Small intestine (tissue), 7 donors: ENCODE measurements around the gene SCAF1. TPM values are rescaled to one million over a fixed set of nuclear protein-coding genes. Genes with fewer than 3 reads are reported as not detected.

Experiments
- DNase-seq, 2 donors: peaks; one replicate each; pipeline versions ENCODE4 v3.0.0 to v3.0.0-alpha.2; 2013
- FAIRE-seq: peaks from 2 replicates; lab custom pipeline; 2012; peaks lifted over from hg19 to GRCh38; lab: Jason Lieb, UNC
- H3K27ac ChIP-seq, 3 donors: one replicate each; pipeline ENCODE4 v1.5.1; 2013; ENCODE audit warnings: low read length in 2 of 3, mild to moderate bottlenecking in 2 of 3, control low read depth in 1 of 3, inconsistent platforms in 1 of 3, low read depth in 1 of 3, moderate library complexity in 1 of 3
- H3K27me3 ChIP-seq, 3 donors: one replicate each; pipeline ENCODE4 v1.6.1; 2013; ENCODE audit warnings: low read length in 3 of 3, inconsistent platforms in 1 of 3; ENCODE audit not compliant: control insufficient read depth in 3 of 3, insufficient read depth in 3 of 3
- H3K36me3 ChIP-seq, 3 donors: one replicate each; pipeline ENCODE4 v1.6.1; 2013; ENCODE audit warnings: low read length in 3 of 3, inconsistent platforms in 1 of 3, low read depth in 1 of 3, mild to moderate bottlenecking in 1 of 3, moderate library complexity in 1 of 3; ENCODE audit not compliant: control insufficient read depth in 3 of 3, insufficient read depth in 2 of 3
- H3K4me1 ChIP-seq, 3 donors: one replicate each; pipeline ENCODE4 v1.6.1; 2013; ENCODE audit warnings: low read length in 2 of 3, inconsistent platforms in 1 of 3, low read depth in 1 of 3, mild to moderate bottlenecking in 1 of 3, moderate library complexity in 1 of 3; ENCODE audit not compliant: control insufficient read depth in 3 of 3, insufficient read depth in 2 of 3
- H3K4me3 ChIP-seq, 3 donors: one replicate each; pipeline ENCODE4 v1.5.1; 2013; ENCODE audit warnings: low read length in 3 of 3, control low read depth in 1 of 3, inconsistent platforms in 1 of 3, low read depth in 1 of 3, mild to moderate bottlenecking in 1 of 3, moderate library complexity in 1 of 3
- H3K9me3 ChIP-seq, 2 donors: one replicate each; pipeline ENCODE4 v1.6.1; 2013; ENCODE audit warnings: low read depth in 1 of 2, low read length in 1 of 2; ENCODE audit not compliant: control insufficient read depth in 2 of 2, insufficient read depth in 1 of 2
- WGBS, 3 donors: extraction: QIAGEN DNeasy Blood & Tissue Kit; methylation state at CpG; one replicate each; pipeline ENCODE4 v1.1.7; 2013; 5-methylcytosine and 5-hydroxymethylcytosine counted together
- polyA plus RNA-seq, 4 donors: library from polyadenylated mRNA; stranded (reverse) in 3 of 4; unstranded in 1 of 4; fragments of 200-250 nt in 3 of 4; fragments of 120-200 nt in 1 of 4; gene quantifications; one replicate each; pipeline versions ENCODE4 v1.2.1 to v1.2.3, GENCODE V29; 2013
- donor health status: healthy with polysubstance abuse.
- donor health status: control.
- donor health status: control.
- donor health status: Bipolar disorder and iron deficiency.
- donor health status: healthy.

The SCAF1 gene
- polyA plus RNA-seq, 4 donors = 10.5 to 36.2 (median 19.8) TPM

GRCh38 chr19:49646586-49646985 lies 4.6 kb downstream of the SCAF1 start:
- no peak for DNase-seq
- H3K27ac ChIP-seq = no peak overlapping the region
- H3K4me1 ChIP-seq = peaks cover 0 to 15% (median 3%) of the 10 kb centered on the region in 3 donors
- WGBS, 3 donors = 92 to 96% (median 94%) methylated on average over 17 of the region's 17 CpGs
- FAIRE-seq = no peak
- no peaks in the 10 kb centered on the region for H3K27me3 ChIP-seq
- H3K4me3 ChIP-seq = no peak overlapping the region
- no peaks in the 10 kb centered on the region for H3K9me3 ChIP-seq
- peaks cover 8 to 62% (median 12%) of the 10 kb centered on the region in 3 donors for H3K36me3 ChIP-seq

- FAIRE-seq (no peak), DNase-seq (no peak)
Observed at GRCh38 chr19:49651029-49651819, 9.2 kb downstream of the SCAF1 start.

GRCh38 chr19:49651820-49652550 lies 10.0 kb downstream of the SCAF1 start:
- H3K27ac ChIP-seq = no peak overlapping the region
- H3K4me1 ChIP-seq = no peaks in the 10 kb centered on the region
- no peaks in the 10 kb centered on the region for H3K27me3 ChIP-seq
- no peaks in the 10 kb centered on the region for H3K9me3 ChIP-seq
- DNase-seq (no peak), FAIRE-seq (no peak)
- H3K36me3 ChIP-seq = peaks cover 23 to 86% (median 24%) of the 10 kb centered on the region in 3 donors
- WGBS, 3 donors = 97 to 98% (median 98%) methylated on average over 68 to 110 of the region's 110 CpGs
- no peak overlapping the region for H3K4me3 ChIP-seq

More at GRCh38 chr19:49651029-49651819, 9.2 kb downstream of the SCAF1 start:
- Histone ChIP-seq H3K27me3 (no peaks in the 10 kb centered on the region), H3K36me3 (peaks cover 24 to 86% (median 29%) of the 10 kb centered on the region in 3 donors), H3K9me3 (no peaks in the 10 kb centered on the region), H3K27ac (no peak overlapping the region), H3K4me3 (no peak overlapping the region), H3K4me1 (no peaks in the 10 kb centered on the region)
- WGBS, 3 donors = 96 to 98% (median 98%) methylated on average over 63 to 72 of the region's 72 CpGs

DNA sequence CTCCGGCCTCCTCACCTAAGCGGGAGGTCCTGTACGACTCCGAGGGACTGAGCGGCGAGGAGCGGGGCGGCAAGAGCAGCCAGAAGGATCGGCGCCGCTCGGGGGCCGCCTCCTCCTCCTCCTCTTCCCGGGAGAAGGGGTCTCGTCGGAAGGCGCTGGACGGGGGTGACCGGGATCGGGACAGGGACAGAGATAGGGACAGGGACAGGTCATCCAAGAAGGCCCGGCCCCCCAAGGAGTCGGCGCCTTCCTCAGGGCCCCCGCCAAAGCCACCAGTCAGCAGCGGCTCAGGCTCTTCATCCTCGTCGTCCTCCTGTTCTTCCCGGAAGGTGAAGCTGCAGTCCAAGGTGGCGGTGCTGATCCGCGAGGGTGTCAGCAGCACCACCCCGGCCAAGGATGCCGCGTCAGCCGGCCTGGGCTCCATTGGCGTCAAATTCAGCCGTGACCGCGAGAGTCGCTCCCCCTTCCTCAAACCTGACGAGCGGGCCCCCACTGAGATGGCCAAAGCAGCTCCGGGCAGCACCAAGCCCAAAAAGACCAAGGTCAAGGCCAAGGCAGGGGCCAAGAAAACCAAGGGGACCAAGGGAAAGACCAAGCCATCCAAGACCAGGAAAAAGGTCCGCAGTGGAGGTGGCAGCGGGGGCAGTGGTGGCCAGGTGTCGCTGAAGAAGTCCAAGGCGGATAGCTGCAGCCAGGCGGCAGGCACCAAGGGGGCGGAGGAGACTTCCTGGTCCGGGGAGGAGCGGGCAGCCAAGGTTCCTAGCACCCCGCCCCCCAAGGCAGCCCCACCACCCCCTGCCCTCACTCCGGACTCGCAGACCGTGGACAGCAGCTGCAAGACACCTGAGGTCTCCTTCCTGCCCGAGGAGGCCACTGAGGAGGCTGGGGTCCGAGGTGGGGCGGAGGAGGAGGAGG lies 10.8 kb downstream of the SCAF1 start:
- no peak for DNase-seq
- no peaks in the 10 kb centered on the region for H3K27me3 ChIP-seq
- no peak for FAIRE-seq
- no peak overlapping the region for H3K27ac ChIP-seq
- peaks cover 23 to 85% (median 24%) of the 10 kb centered on the region in 3 donors for H3K36me3 ChIP-seq
- WGBS, 3 donors = 95 to 96% (median 96%) methylated on average over 53 to 58 of the region's 58 CpGs
- no peaks in the 10 kb centered on the region for H3K9me3 ChIP-seq
- H3K4me1 ChIP-seq = no peaks in the 10 kb centered on the region
- H3K4me3 ChIP-seq = no peak overlapping the region

DNA sequence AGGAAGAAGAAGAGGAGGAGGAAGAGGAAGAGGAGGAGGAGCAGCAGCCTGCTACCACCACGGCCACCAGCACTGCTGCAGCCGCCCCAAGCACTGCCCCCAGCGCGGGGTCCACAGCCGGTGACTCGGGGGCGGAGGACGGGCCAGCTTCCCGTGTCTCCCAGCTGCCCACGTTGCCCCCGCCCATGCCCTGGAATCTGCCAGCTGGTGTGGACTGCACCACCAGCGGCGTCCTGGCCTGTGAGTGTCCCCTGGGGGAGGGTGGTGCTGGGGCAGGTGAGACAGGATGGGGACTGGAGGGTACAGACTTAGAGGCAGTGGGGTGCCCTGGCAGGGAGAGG lies 11.4 kb downstream of the SCAF1 start:
- FAIRE-seq = no peak
- Histone ChIP-seq H3K4me1 (no peaks in the 10 kb centered on the region), H3K4me3 (no peak overlapping the region), H3K27ac (no peak overlapping the region), H3K27me3 (no peaks in the 10 kb centered on the region), H3K9me3 (no peaks in the 10 kb centered on the region), H3K36me3 (peaks cover 23 to 85% (median 29%) of the 10 kb centered on the region in 3 donors)
- 89 to 92% (median 90%) methylated on average over 13 of the region's 13 CpGs for WGBS, 3 donors
- DNase-seq = no peak

- H3K27me3 ChIP-seq = no peaks in the 10 kb centered on the region
- H3K27ac ChIP-seq = no peak overlapping the region
- no peaks in the 10 kb centered on the region for H3K9me3 ChIP-seq
- peaks cover 30 to 90% (median 31%) of the 10 kb centered on the region in 3 donors for H3K36me3 ChIP-seq
- no peaks in the 10 kb centered on the region for H3K4me1 ChIP-seq
- WGBS, 3 donors = 84 to 88% (median 84%) methylated on average over 10 of the region's 10 CpGs
- FAIRE-seq (no peak), DNase-seq (no peak)
- H3K4me3 ChIP-seq = no peak overlapping the region
Observed at GRCh38 chr19:49654581-49654980, 12.6 kb downstream of the SCAF1 start.

- no peaks in the 10 kb centered on the region for H3K9me3 ChIP-seq
- H3K4me1 ChIP-seq = no peaks in the 10 kb centered on the region
- no peak for DNase-seq
- FAIRE-seq = no peak
- no peak overlapping the region for H3K4me3 ChIP-seq
- 87 to 90% (median 88%) methylated on average over 23 of the region's 23 CpGs for WGBS, 3 donors
- H3K27me3 ChIP-seq = no peaks in the 10 kb centered on the region
- peaks cover 31 to 91% (median 31%) of the 10 kb centered on the region in 3 donors for H3K36me3 ChIP-seq
- no peak overlapping the region for H3K27ac ChIP-seq
Observed at GRCh38 chr19:49655570-49656455, 13.8 kb downstream of the SCAF1 start.
